ENCODE data around the gene VAV3. TPM values are rescaled to one million over a fixed set of nuclear protein-coding genes. Genes with fewer than 3 reads are reported as not detected.

Gene VAV3
- total RNA-seq, 2 donors from 2014 or later: 1.7 to 4.9 TPM

Other genes starting within 250 kb of the VAV3 start
- gene SLC25A24, start 235.2 kb upstream of the VAV3 start, total RNA-seq: 10 to 100 TPM; 16.0 to 27.3 TPM